DOHH2 (cell line): ENCODE measurements around the gene H6PD.

Source experiments
- H3F3A ChIP-seq: fragments of 200-600 bp; sonication (generic), shearing (Covaris generic); 2 replicates; pipeline ENCODE4 v1.6.0; 2016; ENCODE audit warnings: antibody characterized with exemption, mild to moderate bottlenecking; ENCODE audit not compliant: control insufficient read depth, insufficient read depth
- H3K27ac ChIP-seq: fragments of 200-600 bp; sonication (generic); 2 replicates; pipeline ENCODE4 v1.5.1; 2014; ENCODE audit warnings: low read depth, mild to moderate bottlenecking, low read length, moderate library complexity
- H3K27me3 ChIP-seq: fragments of 200-600 bp; sonication (generic); 2 replicates; pipeline ENCODE4 v1.6.1; 2014; ENCODE audit warnings: mild to moderate bottlenecking, low read length, mixed read lengths; ENCODE audit not compliant: control insufficient read depth
- H3K36me3 ChIP-seq: fragments of 200-600 bp; sonication (generic); 2 replicates; pipeline ENCODE4 v1.6.1; 2014; ENCODE audit warnings: mild to moderate bottlenecking, low read length, moderate library complexity, mixed read lengths; ENCODE audit not compliant: control insufficient read depth
- H3K4me1 ChIP-seq: fragments of 200-600 bp; sonication (generic); 2 replicates; pipeline ENCODE4 v1.6.1; 2014; ENCODE audit warnings: mild to moderate bottlenecking, low read length, mixed read lengths; ENCODE audit not compliant: control insufficient read depth
- H3K4me2 ChIP-seq: fragments of 200-600 bp; sonication (generic); 2 replicates; pipeline ENCODE4 v1.6.0; 2014; ENCODE audit warnings: mild to moderate bottlenecking, low read length, moderate library complexity
- H3K4me3 ChIP-seq: fragments of 200-600 bp; sonication (generic); 2 replicates; pipeline ENCODE4 v1.5.1; 2014; ENCODE audit warnings: mild to moderate bottlenecking, low read length, mixed read lengths
- H3K79me2 ChIP-seq: fragments of 200-600 bp; sonication (generic); 2 replicates; pipeline ENCODE4 v1.6.1; 2014; ENCODE audit warnings: mild to moderate bottlenecking, low read length, mixed read lengths; ENCODE audit not compliant: control insufficient read depth
- H3K9me2 ChIP-seq: fragments of 200-600 bp; sonication (generic); replicated peaks from 2 replicates; pipeline ENCODE4 v1.6.1; 2014; ENCODE audit warnings: mild to moderate bottlenecking, low read length, mixed read lengths; ENCODE audit not compliant: control insufficient read depth
- H3K9me3 ChIP-seq: fragments of 200-600 bp; sonication (generic); 2 replicates; pipeline ENCODE4 v1.6.1; 2014; ENCODE audit warnings: antibody characterized with exemption, low read length, mixed read lengths; ENCODE audit not compliant: control insufficient read depth, insufficient read depth
- H4K20me1 ChIP-seq: fragments of 200-600 bp; sonication (generic); 2 replicates; pipeline ENCODE4 v1.6.0; 2014; ENCODE audit warnings: low read depth, mild to moderate bottlenecking, antibody characterized with exemption, low read length, moderate library complexity; ENCODE audit not compliant: control insufficient read depth, insufficient read depth
- CTCF ChIP-seq: fragments of 200-600 bp; sonication (generic); IDR thresholded peaks from one replicate; pipeline ENCODE4 v1.5.1; 2014; ENCODE audit warnings: antibody characterized with exemption, mild to moderate bottlenecking, low read depth, low read length; ENCODE audit not compliant: poor library complexity, severe bottlenecking
- EZH2phosphoT487 ChIP-seq: fragments of 200-600 bp; sonication (generic); IDR thresholded peaks from 2 replicates; pipeline ENCODE4 v1.6.1; 2017; ENCODE audit warnings: borderline replicate concordance, mild to moderate bottlenecking, antibody characterized with exemption, low read length, moderate library complexity, mixed read lengths

The H6PD gene

GRCh38 chr1:9190234-9190633 is 44.3 kb upstream of the H6PD start:
- Histone ChIP-seq H3K79me2 (no peaks in the 10 kb centered on the region), H3K4me1 (no peaks in the 10 kb centered on the region), H3K9me2 (no peaks in the 10 kb centered on the region), H3K27me3 (peaks cover 11% of the 10 kb centered on the region), H3K36me3 (no peaks in the 10 kb centered on the region), H3K4me2 (no peak overlapping the region), H4K20me1 (no peaks in the 10 kb centered on the region), H3K9me3 (no peaks in the 10 kb centered on the region), H3K4me3 (no peak overlapping the region), H3K27ac (no peak overlapping the region), H3F3A (no peaks in the 10 kb centered on the region)
- no peak for TF ChIP-seq EZH2phosphoT487
- no peak for TF ChIP-seq CTCF

GRCh38 chr1:9191231-9191630 is 43.3 kb upstream of the H6PD start:
- no peaks in the 10 kb centered on the region for H3K9me3 ChIP-seq
- no peak overlapping the region for H3K27ac ChIP-seq
- no peak overlapping the region for H3K4me3 ChIP-seq
- peaks cover 2% of the 10 kb centered on the region; the same call in 1 of the 2 replicates for H3K4me1 ChIP-seq
- no peak overlapping the region for H3K4me2 ChIP-seq
- no peaks in the 10 kb centered on the region for H3F3A ChIP-seq
- H3K9me2 ChIP-seq = no peaks in the 10 kb centered on the region
- TF ChIP-seq EZH2phosphoT487 (no peak), CTCF (no peak)
- H3K36me3 ChIP-seq = no peaks in the 10 kb centered on the region
- H3K79me2 ChIP-seq = no peaks in the 10 kb centered on the region
- H4K20me1 ChIP-seq = no peaks in the 10 kb centered on the region
- H3K27me3 ChIP-seq = peaks cover 11% of the 10 kb centered on the region

GRCh38 chr1:9192578-9193232 is 41.9 kb upstream of the H6PD start:
- Histone ChIP-seq H3K4me2 (no peak overlapping the region), H3K27ac (no peak overlapping the region), H3K4me1 (peaks cover 7% of the 10 kb centered on the region)

More at GRCh38 chr1:9192578-9193232, 41.9 kb upstream of the H6PD start:
- H4K20me1 ChIP-seq = no peaks in the 10 kb centered on the region
- no peaks in the 10 kb centered on the region for H3K79me2 ChIP-seq
- H3F3A ChIP-seq = no peaks in the 10 kb centered on the region
- H3K9me3 ChIP-seq = no peaks in the 10 kb centered on the region
- no peaks in the 10 kb centered on the region for H3K9me2 ChIP-seq
- H3K27me3 ChIP-seq = peaks cover 23% of the 10 kb centered on the region
- no peak overlapping the region for H3K4me3 ChIP-seq
- no peaks in the 10 kb centered on the region for H3K36me3 ChIP-seq
- TF ChIP-seq CTCF (no peak), EZH2phosphoT487 (no peak)
